IPS-18c (cell line): ENCODE results near the gene PLPPR4.
"Not testable (repeated sequence)": the region's sequence is repeated elsewhere in the genome, so short reads cannot be mapped to it uniquely, and the experiment has no call there.

Experiments used
- H3K4me3 ChIP-seq: 2 replicates; pipeline ENCODE4 v1.7.0; 2013; ENCODE audit warnings: low read depth, mild to moderate bottlenecking, low read length, moderate library complexity; ENCODE audit not compliant: insufficient read depth
- H3K9me3 ChIP-seq: one replicate; pipeline ENCODE4 v1.6.1; 2013; ENCODE audit warnings: mild to moderate bottlenecking, low read length, moderate library complexity; ENCODE audit not compliant: control insufficient read depth, insufficient read depth

The PLPPR4 gene

DNA sequence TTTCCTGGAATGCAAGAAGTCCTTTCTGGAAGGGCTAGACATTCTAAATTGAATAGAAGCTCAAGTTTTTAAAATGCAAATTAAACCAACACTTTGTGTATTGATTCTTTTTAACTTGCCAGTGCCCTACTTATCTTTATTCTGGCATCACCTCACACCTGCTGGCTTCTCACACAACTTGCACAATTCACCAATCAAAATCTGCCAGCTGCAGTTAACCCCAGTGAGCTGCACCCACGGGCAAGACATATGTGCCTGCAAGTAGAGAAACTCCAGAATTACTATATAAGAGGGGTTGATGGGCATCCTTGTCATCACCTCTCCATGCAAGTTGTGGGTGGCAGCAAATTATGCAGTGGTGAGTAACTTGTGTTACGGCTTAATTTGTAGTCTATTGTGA, 11.7 kb upstream of the PLPPR4 start:
- Histone ChIP-seq H3K4me3 (no peak overlapping the region), H3K9me3 (no peaks in the 10 kb centered on the region)

- H3K4me3 ChIP-seq, H3K9me3 ChIP-seq: not testable (repeated sequence)
Observed at GRCh38 chr1:99260402-99260801, 3.9 kb upstream of the PLPPR4 start.

- Histone ChIP-seq H3K9me3 (no peaks in the 10 kb centered on the region), H3K4me3 (no peak overlapping the region; the same call in 1 of the 2 replicates)
Observed at GRCh38 chr1:99265124-99265523, 832 bp downstream of the PLPPR4 start.

GRCh38 chr1:99266726-99267125, 2.4 kb downstream of the PLPPR4 start:
- no peak overlapping the region for H3K4me3 ChIP-seq
- no peaks in the 10 kb centered on the region for H3K9me3 ChIP-seq

DNA sequence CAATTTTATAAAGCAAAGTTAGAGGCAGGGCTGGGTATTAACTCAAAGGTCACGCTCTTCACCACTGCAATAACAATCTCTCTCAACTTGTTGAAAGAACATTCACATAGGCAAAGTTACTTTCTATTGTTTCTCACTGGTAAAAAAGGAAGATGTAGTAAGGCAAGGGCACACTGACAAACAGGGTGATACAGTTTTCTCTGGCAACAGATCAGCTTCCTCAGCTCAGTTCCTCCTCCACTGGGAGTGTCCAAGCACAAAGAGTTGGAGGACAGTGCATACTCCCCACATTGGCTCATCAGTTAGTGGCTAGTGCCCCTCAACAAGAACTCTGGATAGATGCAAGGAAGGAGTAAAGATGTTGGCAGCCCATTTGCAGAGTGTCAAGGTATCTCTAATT, 3.7 kb downstream of the PLPPR4 start:
- no peak overlapping the region for H3K4me3 ChIP-seq
- no peaks in the 10 kb centered on the region for H3K9me3 ChIP-seq

DNA sequence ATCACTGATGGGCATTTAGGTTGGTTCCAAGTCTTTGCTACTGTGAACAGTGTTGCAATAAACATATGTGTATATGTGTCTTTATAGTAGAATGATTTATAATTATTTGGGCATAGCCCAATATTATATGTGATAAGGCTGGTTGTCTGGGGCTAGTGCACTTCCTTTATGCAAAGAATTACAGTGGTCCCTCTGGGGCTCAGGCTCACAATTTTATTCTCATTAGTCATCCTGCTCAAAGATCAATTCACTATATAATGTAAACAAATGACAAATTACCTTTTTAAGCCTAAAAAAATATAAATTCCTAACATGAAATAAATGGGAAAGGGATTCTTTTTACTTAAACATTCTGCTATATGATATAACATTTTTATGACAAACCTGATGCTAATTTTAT, 5.0 kb downstream of the PLPPR4 start:
- no peak overlapping the region for H3K4me3 ChIP-seq
- no peaks in the 10 kb centered on the region for H3K9me3 ChIP-seq

DNA sequence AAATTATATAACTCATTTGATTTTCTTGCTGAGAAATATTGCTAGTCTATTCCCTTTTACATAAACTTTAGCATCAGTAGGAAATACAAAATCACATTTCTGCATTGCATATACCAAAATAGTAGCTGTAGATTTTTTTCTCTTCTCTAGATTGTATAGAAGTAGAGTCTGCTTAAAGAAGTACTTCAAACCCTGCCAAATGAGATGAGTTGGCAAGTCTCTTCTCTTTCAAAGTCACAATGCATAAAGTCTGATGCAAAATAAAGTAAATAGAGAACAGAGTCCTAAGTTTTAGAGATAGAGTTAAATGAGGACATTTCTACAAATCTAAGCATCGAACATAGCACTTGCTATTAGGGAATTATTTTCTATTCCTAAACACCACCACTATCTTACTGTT, 6.4 kb downstream of the PLPPR4 start:
- Histone ChIP-seq H3K9me3 (no peaks in the 10 kb centered on the region), H3K4me3 (no peak overlapping the region)

- Histone ChIP-seq H3K4me3 (no peak overlapping the region), H3K9me3 (no peaks in the 10 kb centered on the region)
Observed at GRCh38 chr1:99271249-99271648, 7.0 kb downstream of the PLPPR4 start.

- H3K4me3 ChIP-seq: no peak overlapping the region
- no peaks in the 10 kb centered on the region for H3K9me3 ChIP-seq
Observed at GRCh38 chr1:99277066-99277465, 12.8 kb downstream of the PLPPR4 start.

DNA sequence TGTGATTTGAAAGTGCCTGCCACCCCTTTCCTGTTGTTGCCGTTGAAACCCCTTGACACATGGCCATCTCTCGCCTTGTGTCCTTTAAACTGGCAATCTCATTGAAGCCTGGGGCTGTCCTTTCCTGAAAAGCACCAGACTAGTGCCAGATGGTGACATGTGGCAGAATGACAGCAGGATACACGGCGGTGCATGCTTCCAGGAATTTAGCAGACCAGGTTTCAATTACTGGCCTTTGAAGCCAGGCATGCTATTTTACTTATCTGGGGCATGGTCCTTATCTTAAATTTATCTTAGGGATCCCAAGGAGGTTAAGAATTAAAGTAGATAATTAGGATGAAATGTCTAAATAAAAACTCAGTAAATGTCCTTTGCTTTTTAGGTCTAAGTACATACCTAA, 15.2 kb downstream of the PLPPR4 start:
- Histone ChIP-seq H3K4me3 (no peak overlapping the region), H3K9me3 (no peaks in the 10 kb centered on the region)

DNA sequence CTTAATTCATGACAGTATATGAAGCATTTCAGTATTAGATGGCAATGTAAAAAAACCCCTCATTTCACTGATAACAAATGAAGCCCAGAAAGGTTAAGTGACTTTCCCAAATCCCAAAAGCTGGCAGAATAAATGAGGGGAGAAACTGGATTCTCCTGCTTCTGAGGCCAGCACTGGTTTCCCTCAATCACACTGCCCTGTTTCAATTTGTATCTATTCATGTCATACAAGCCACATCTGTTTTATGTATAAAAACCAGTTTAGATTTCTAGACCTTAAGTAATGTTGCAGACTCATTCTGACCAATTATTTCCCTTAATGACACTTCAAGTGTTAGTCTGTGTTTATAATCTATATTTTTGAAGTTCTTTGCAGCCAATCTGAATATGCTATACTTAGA, 16.8 kb downstream of the PLPPR4 start:
- Histone ChIP-seq H3K9me3 (no peaks in the 10 kb centered on the region), H3K4me3 (no peak overlapping the region)

DNA sequence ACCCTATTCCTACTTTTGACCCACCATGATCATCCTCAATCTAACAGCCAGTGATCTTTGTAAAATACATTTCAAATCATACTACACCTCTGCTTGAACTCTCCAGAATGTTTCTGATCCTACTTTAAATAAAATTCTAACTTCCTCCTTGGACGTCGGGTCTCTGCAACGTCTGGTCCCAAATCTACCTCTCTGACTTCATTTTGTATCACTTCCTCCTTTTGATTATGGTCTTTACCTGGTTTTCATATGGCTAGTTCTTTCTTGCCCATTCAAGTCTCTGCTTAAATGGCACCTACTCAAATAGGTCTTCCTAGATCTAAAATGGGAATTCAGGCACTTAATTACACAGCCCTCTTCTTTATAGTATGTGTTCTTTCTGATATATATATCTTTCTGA, 18.2 kb downstream of the PLPPR4 start:
- no peaks in the 10 kb centered on the region for H3K9me3 ChIP-seq
- H3K4me3 ChIP-seq: no peak overlapping the region

- H3K4me3 ChIP-seq, H3K9me3 ChIP-seq: not testable (repeated sequence)
Observed at GRCh38 chr1:99283521-99283920, 19.2 kb downstream of the PLPPR4 start.

DNA sequence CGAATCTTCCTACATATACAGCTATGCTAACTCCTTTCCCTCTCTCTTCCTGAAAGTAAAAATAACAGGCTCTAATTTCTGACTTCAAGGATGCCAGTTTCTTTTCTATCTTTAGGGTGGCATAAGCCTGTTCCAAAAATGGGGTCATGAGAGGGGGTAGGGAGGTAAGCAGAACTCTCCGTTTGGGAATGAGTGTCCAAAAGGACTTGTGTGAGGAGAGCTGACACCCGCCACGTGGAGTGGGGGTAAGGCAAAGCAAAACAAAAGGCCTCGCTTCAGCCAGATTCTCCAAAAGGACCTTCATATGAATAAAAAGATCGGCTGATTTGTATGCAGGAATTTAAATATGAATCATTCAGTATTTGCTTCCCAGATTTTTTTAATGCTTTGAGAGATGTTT, 28.6 kb downstream of the PLPPR4 start:
- Histone ChIP-seq H3K4me3 (no peak overlapping the region), H3K9me3 (no peaks in the 10 kb centered on the region)

- no peaks in the 10 kb centered on the region for H3K9me3 ChIP-seq
- no peak overlapping the region for H3K4me3 ChIP-seq
Observed at GRCh38 chr1:99297923-99298322, 33.6 kb downstream of the PLPPR4 start.

GRCh38 chr1:99304725-99305282, 40.5 kb downstream of the PLPPR4 start:
- no peaks in the 10 kb centered on the region for H3K9me3 ChIP-seq
- H3K4me3 ChIP-seq: no peak overlapping the region

- Histone ChIP-seq H3K4me3 (no peak overlapping the region), H3K9me3 (no peaks in the 10 kb centered on the region)
Observed at GRCh38 chr1:99305626-99306025, 41.3 kb downstream of the PLPPR4 start.

GRCh38 chr1:99306056-99306455, 41.8 kb downstream of the PLPPR4 start:
- Histone ChIP-seq H3K4me3 (no peak overlapping the region), H3K9me3 (no peaks in the 10 kb centered on the region)

DNA sequence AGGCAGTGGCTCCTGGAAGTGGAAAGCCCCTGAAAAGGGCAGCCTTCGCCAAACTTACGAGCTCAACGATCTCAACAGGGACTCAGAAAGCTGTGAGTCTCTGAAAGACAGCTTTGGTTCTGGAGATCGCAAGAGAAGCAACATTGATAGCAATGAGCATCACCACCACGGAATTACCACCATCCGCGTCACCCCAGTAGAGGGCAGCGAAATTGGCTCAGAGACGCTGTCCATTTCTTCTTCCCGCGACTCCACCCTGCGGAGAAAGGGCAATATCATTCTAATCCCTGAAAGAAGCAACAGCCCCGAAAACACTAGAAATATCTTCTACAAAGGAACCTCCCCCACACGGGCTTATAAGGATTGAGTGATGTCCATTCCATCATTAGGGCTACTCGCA, 42.4 kb downstream of the PLPPR4 start:
- Histone ChIP-seq H3K4me3 (no peak overlapping the region), H3K9me3 (no peaks in the 10 kb centered on the region)
